GM19438 (cell line): ENCODE data around the gene PLCH1.
"Not testable (repeated sequence)": the region's sequence is repeated elsewhere in the genome, so short reads cannot be mapped to it uniquely, and the experiment has no call there.

Source experiments
- ATAC-seq: cut with Tn5 transposase; IDR thresholded peaks from one replicate; pipeline ENCODE4 v1.9.1; 2021; ENCODE audit warnings: low read depth; ENCODE audit not compliant: unreplicated experiment

The PLCH1 gene

DNA sequence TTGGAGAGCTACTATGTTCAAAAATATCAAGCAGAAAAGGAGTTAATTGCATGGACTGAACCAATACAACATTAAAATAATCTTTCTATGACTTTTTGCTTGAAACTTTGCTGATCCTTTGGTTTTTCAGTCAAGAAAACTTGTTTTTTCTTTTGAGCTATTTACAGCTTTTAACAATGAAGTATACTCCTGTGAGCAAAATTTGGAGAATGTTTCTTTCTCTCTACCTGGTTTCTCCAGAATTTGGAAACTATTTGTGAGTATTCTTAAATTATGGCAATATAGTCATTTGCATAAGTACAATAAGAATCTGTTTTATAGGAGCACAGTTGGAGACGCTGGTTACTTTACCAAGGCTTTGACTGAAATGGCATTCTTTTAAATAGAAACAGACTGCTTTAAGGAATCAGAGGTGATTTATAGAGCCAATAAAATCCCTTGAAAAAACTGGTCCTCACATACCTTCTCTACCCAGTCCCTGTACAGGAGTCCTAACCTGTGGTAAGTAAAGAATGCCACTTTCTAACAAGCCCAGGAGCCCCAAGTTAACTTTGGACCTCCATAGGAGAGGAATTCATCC is 127.4 kb downstream of the PLCH1 start:
- no peak for ATAC-seq

DNA sequence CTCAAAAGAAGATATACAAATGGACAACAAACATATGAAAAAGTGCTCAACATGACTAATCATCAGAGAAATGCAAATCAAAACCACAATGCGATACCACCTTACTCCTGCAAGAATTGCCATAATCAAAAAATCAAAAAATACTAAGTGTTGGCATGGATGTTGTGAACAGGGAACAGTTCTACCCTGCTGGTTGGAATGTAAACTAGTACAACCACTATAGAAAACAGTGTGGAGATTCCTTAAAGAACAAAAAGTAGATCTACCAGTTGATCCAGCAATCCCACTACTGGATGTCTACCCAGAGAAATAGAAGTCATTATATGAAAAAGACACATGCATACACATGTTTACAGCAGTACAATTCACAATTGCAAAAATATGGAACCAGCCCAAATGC is 129.7 kb downstream of the PLCH1 start:
- ATAC-seq, result not testable (repeated sequence)

DNA sequence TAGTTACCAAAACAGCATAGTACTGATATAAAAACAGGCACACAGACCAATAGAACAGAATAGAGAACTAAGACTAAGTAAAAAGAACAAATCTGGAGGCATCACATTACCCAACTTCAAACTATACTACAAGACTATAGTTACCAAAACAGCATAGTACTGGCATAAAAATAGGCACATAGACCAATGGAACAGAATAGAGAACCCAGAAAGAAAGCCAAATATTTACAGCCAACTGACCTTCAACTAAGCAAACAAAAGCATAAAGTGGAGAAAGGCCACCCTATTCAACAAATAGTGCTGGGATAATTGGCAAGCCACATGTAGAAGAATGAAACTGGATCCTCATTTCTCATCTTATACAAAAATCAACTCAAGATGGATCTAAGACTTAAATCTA is 130.5 kb downstream of the PLCH1 start:
- not testable (repeated sequence) for ATAC-seq

DNA sequence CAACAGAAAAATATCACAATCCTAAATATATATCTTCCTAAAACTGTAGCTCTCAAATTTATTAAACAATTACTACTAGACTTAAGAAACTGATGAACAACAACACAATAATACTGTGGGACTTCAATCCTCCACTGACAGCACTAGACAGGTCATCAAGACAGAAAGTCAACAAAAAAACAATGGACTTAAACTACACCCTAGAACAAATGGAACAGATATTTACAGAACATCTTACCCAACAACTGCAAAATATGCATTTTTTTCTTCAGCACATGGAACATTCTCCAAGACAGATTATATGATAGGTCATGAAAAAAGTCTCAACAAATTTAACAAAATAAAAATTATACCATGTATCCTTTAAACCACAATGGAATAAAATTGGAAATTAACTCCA is 133.4 kb downstream of the PLCH1 start:
- no peak for ATAC-seq

DNA sequence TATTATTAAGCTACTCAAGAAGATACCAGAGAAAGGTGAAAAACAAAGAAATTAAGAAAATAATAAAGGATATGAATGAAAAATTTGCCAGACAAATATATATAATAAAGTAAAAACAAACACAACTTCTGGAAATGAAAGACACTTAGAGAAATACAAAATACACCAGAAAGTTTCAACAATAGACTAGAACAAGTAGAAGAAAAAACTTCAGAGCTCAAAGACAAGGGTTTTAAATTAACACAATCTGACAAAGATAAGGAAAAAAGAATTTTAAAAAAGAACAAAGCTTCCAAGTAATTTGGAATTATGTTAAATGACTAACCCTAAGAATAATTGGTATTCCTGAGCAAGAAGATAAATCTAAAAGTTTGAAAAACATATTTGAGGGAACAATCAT is 135.3 kb downstream of the PLCH1 start:
- no peak for ATAC-seq

DNA sequence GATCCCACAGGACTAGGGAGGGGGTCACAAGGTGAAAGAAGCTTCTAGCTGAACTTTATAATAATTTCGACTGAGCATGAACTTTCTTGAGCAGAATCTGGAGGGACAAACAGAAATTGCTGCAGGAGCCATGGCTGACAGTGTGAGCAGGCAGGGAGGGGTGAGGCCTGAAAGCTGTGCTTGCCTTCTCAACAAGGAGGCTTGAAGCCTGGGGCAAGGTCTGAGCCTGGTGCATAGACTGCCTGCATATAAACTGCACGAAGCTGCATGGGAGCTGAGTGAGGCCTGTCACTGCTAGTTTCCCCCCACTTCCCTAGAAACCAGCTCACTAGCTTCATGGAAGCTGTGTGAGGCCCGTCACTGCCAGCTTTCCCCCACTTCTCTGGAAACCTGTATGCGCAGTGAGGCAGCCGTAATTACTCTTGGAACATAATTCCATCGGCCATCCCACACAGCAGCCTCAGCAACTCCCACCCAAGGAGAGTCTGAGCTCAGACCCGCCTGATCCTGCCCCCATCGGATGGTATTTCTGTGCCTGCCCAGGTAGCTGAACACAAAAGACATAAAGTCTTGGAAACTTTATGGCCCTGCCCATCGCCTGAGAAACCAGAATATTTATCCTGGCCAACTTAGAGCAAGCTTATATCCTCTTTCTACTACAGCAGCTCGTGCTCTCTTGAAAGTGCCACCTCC is 136.5 kb downstream of the PLCH1 start:
- ATAC-seq, result no peak

DNA sequence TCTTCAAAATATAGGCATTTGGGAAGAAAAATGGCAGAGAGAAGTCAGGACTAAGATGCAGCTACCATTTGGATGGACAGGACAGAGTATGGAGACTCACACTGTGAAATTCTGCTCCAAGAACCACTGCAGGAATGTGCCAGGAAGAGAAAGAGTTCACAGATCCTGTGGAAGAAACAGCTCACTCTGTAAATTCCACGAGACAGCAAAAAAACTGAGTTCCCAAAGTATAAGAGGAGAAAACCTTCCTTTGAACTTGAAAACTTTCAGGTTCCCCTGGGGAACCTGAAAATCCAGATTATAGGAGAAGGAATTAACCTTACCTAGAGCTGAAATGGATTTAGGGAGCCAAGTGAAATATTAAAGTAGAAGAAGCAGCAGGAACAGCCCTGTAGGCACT is 137.1 kb downstream of the PLCH1 start:
- no peak for ATAC-seq

DNA sequence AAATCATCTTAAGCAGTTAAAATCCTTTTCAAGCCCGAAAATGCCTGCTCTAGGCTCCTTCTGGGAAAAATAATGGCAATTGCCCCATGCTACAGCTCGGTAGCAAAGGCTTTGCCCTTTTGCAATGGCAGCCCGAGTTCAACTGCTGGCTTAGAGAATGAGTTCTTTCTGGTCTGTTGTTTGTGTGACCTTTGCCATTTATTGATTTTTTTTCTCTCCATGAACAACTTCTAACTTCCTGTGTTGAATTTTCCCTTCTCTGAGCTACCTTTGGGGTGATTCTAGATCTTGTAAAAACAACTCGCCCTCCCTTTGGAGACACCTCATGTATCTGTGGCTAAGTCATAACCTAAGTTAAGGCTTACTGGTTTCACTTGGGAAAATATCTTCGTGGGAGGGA is 139.3 kb downstream of the PLCH1 start:
- ATAC-seq, result no peak

DNA sequence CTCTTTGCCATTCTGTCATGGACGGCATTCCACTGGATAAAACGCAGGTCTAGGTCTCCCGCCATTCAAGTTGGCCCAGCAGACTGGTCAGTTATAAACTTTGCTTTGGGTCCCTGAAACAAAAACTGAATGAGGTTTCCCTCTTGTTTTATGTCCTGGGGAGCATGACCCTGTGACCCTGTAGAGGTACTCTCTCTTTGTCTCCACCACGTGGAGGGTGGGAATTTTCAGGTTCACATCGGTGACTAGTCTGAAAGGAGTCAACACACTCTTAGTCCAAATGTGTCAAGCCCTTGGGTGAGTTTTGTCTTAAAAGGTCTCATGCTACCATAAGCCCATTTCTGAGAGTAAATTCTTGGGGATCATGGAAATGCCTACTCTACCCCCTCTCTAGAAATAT is 139.9 kb downstream of the PLCH1 start:
- no peak for ATAC-seq

DNA sequence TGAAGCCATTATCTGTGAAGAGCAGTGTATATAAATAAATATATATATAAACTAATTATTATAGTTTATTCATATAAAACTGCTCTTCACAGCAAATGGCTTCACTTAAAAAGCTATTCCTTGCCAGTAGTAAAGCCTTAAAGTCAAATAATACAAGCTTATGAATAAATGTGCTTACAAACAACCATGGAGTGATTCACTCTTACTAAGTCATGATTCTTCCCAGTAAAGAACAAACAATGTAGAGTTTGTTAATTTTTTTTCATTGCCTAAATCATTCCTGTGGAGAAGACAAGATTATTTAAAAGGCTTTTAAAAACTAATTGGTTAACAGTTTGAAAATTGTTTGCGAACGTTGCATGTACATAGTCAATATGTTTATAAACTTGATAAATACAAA is 140.7 kb downstream of the PLCH1 start:
- no peak for ATAC-seq

DNA sequence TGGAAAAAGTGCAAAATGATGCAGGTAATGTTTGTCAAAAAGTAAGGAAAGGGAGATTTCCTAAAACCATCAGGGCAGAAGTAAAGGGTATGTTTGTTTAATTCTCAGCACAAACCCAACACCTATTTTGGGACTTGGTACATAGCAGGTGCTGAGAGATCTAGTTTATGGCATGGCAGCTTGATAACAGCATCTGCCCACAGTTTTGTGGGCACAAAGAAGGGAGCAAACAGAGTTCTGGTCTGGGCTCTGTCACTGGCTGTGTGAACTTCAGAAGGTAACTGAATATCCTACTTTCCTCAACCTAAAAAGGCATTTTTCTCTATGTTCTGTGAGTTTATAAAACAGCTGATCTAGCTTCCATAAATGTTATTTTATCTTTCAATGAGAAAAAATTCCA is 141.6 kb downstream of the PLCH1 start:
- no peak for ATAC-seq

DNA sequence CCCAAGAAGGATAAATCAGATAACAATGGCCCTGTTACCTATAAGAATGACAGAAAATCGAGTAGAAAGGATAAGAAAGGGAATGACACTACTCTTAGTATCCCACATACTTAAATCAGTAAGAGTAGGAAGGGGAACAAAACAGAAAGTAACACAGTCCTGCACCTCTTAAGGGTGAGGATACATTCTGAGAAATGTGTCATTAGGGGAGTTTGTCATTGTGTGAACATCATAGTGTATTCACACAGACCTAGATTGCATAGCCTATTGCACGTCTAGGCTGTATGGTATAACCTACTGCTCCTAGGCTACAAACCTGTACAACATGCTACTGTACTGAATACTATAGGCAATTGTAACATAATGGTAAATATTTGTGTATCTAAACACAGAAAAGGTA is 142.6 kb downstream of the PLCH1 start:
- no peak for ATAC-seq

DNA sequence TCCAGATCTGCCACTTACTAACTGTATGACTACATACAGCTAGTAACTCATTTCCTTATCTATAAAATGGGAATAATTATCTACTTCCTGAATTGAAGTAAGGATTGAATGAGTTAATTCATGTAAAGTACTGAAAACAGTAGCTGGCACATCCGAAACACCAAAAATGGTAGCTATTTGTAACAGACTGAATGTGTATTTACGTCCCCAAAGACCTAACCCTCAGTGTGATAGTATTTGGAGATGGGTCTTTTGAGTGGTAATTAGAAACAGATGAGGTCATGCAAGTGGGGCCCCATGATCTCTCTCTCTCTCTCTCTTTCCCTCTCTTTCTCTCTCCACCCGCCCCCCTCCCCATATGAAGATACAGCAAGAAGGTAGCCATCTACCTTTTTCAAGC is 146.2 kb downstream of the PLCH1 start:
- ATAC-seq, result no peak

DNA sequence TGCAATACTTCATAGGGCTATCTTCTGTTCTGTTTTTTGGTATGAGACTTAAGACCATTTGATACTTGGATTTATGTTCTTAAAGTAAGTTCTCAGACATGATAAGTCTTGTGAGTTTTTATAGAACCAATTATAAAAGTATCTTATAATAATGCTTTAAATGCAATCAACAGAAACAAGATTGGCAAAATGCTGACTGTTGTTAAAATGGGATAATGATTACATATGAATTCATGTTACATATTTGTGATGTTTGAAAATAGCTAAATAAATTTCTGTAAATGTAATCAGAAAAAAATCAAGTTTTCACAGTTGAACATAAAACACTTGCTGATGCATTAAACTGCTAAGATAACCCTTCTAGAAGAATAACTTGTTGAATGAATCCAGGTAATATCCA is 148.3 kb downstream of the PLCH1 start:
- ATAC-seq, result no peak

DNA sequence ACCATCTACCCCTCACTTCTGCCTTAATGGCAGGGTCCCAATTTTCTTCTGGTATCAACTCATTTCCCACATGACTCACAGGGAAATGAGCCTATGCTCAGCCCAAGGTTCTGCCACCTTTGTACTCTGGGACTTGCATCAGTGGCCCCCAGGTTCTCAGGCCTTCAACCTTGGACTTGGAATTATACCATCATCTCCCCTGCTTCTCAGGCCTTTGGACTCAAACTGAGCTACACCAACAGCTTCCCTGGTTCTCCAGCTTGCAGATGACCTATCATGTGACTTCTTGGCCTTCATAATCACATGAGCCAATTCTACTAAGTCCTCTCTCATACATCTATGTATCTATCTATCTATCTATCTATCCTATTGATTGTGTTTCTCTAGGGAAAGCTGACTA is 149.5 kb downstream of the PLCH1 start:
- no peak for ATAC-seq

DNA sequence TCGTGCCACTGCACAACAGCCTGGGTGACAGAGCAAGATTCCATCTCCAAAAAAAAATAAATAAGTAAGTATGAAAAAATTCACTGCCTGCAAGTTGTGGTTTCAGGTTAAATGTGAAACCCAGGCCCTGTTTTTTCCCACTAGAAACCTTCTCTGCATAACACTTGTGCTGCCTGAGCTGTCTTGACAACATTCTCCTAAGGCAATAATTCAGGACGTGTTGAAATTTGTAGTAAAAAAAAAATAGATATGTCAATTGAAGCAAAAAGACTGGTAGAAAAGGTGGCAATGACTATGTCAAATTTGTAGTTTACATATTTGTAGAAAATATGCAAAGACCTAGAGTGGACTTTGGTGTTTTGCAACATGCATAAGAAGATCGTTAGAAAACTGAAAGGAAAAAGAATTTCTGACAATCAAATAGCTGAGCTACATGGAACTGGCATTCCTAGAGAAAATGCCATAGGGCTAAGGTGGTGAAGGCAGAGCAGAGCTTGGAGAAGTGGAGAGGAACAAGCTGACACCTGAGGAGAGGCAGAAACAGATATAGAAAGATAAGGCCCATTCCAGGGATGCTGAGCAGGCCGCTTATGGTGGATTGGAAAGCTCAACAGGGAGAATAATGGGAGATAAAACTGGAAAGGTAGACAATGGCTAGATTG is 150.2 kb downstream of the PLCH1 start:
- no peak for ATAC-seq

DNA sequence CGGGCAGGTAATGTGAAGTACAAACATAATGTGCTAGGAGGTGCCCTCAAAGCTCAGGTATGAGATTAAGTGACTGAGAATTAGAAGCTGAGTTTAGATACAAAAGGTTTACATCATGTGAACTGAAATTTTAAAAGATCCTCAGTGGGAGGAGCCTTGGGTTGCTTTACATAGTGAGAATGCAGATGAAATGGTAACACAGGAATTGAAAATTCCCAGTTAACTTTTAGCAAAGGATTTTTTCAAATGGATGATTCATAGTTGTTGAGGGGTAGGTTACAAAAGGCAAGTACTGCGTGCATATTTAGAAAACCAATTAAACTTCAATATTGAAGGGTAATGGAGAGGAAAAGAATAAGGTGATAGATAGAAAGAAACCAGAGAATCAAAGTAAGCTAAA is 157.3 kb downstream of the PLCH1 start:
- ATAC-seq, result no peak

DNA sequence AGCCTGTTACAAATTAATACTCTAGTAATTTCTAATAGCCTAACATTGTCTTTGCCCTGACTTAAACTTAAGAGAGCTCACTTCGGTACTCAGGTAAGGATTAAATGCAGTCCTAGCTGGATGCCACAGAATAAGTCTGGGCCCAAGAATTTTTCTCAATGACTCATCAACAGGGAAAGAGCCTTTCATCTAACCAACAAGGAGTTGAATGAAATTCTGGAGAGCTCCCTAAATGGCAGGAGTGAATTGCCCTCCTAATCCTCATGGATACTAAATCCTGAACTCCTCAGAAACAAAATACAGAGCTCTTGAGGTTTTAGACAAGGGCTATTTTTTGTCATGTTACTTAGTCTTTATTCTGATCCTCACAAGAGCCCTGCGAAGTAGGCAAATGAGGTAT is 159.5 kb downstream of the PLCH1 start:
- ATAC-seq, result no peak

DNA sequence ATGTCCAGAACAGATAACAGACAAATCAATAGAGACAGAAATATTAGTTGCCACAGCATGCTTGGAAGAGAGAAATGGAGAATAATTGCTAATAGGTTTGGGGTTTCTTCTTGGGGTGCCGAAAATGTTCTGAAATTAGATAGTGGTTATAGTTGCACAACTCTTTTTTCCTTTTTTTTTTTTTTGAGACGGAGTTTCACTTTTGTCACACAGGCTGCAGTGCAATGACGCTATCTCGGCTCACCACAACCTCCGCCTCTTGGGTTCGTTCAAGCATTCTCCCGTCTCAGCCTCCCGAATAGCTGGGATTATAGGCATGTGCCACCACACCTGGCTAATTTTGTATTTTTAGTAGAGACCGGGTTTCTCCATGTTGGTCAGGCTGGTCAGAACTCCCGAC is 163.3 kb downstream of the PLCH1 start:
- ATAC-seq, result no peak

DNA sequence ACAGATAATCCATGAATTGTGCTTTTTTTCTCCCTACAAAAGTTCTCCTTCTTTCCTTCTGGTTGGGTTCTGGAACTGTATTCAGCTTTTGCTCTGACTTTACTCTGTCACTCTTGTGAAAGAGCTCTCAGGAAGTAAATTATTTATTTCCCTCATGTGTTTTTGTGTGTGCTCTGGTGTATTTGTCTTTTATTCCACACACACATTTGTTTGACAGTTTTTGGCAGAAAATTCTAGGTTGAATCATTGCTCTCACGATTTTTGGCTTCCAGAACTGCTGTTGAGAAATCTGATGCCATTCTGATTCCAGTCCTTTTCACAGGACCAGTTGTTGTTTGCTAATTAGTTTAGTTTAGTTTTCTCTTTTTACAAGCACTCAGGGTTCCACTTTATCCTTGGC is 172.8 kb downstream of the PLCH1 start:
- no peak for ATAC-seq

DNA sequence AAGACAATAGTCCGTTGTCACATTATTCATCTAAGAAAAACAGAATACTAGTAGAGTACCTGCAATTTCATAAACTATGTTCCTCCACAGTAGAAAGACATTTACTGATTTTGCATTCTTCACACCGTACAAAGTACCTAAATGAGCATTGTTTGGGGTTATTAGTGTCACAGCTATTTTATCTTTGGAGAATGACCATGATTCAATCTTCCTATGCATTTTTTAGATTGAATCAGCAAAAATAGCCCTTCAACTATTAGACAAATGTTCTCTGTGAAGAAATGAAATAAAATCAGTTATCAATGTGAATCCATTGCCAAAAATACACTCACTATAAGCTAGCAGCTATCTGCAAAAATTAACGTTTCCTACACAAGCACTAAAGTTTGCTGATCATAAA is 176.6 kb downstream of the PLCH1 start:
- no peak for ATAC-seq

DNA sequence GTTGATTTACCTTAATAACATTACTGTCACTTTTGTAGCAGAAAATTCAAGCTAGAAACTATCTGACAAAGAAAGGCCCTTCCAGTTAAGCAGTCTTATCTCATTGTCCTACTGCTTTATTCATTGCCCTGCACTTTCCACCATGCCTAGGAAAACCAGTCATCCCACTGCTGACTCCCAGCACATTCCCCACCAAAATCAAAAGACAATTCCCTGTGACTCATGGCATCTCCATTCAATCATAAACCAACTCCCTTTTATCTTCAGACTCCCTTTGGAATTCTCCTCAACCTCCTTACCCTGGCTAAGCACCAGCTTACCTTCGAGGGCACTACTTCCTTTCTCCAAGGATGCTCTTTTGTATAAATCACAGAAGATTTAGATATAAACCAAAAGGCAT is 184.3 kb downstream of the PLCH1 start:
- no peak for ATAC-seq
